WTC11 (cell line): Measurements from ENCODE around the gene OSGEP.

Experiments
- CREB1 ChIP-seq: sonication (generic); formaldehyde crosslinking; IDR thresholded peaks from 2 replicates; pipeline ENCODE4 v1.8.0; 2023; ENCODE audit warnings: mild to moderate bottlenecking, missing genetic modification reagents
- CTCF ChIP-seq: fragments of 200-600 bp; IDR thresholded peaks from 2 replicates; pipeline ENCODE4 v1.8.0; 2022; ENCODE audit warnings: antibody characterized with exemption
- FOXP4 ChIP-seq: sonication (generic); formaldehyde crosslinking; IDR thresholded peaks from 2 replicates; pipeline ENCODE4 v1.8.0; 2022; ENCODE audit warnings: mild to moderate bottlenecking, missing genetic modification reagents
- ZBTB43 ChIP-seq: sonication (generic); formaldehyde crosslinking; IDR thresholded peaks from 2 replicates; pipeline ENCODE4 v1.8.1; 2023; ENCODE audit warnings: mild to moderate bottlenecking, missing genetic modification reagents
- ZSCAN18 ChIP-seq: fragments of 250-450 bp; sonication (Bioruptor Pico); IDR thresholded peaks from 2 replicates; pipeline ENCODE4 v2.1.2; 2022; ENCODE audit warnings: mild to moderate bottlenecking, moderate library complexity

GRCh38 chr14:20470603-20470901 is 15.9 kb upstream of the OSGEP start:
- no peak for TF ChIP-seq CREB1 (CRISPR knock-in tag)
- TF ChIP-seq CTCF: no peak
- no peak for TF ChIP-seq ZSCAN18 (CRISPR knock-in tag)
- no peak for TF ChIP-seq FOXP4 (CRISPR knock-in tag)
- TF ChIP-seq ZBTB43: no peak
